ENCODE results near the gene CPVL. TPM values are rescaled to one million over a fixed set of nuclear protein-coding genes. Genes with fewer than 3 reads are reported as not detected.

CPVL gene
- total and polyA plus RNA-seq, 7 experiments from 2014 or later: 0.32 to 88.3 (median 3.0) TPM

DNA sequence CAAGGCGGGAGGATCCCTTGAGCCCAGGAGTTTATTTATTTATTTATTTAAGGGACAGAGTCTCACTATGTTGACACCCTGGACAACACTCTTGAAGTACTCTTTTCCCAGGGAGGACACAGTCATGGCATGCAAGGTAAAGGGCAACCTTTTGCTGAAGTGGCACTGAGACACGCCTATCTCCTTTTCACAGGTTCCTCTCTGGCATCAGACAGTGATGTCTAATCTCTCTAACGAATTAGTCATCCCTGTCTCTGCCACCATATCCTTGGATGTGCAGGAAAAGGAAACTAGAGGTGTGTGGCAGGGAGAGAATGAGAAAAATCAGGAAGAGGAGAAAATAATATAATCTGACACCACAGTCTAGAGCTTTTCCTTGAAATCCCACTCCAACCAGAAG, 19.5 kb downstream of the CPVL start:
- no peak overlapping the region for H3K27ac ChIP-seq (ENCODE audit: low read depth, low read length)
- Mint-ChIP-seq H3K4me1 (no peaks in the 10 kb centered on the region), H3K27ac (no peak overlapping the region), H3K27me3 (peaks cover 0 to 14% (median 3%) of the 10 kb centered on the region in 5 donors), H3K9me3 (no peaks in the 10 kb centered on the region), H3K4me3 (no peak overlapping the region), H3K36me3 (no peaks in the 10 kb centered on the region)
- intact Hi-C loops (cut with micrococcal nuclease): no loop called here
- ChIA-PET POLR2A (no interaction called here), CTCF (no interaction called here)
- DNase-seq (no peak), ATAC-seq (no peak)
- no peaks in the 10 kb centered on the region for H3K9me3 ChIP-seq (ENCODE audit: control insufficient read depth in 2 of 3, low read length in 3 of 3)
- H3K36me3 ChIP-seq (ENCODE audit: control insufficient read depth in 2 of 3, insufficient read depth in 3 of 3, low read length in 3 of 3): no peaks in the 10 kb centered on the region
- no peaks in the 10 kb centered on the region for H3K27me3 ChIP-seq (ENCODE audit: control insufficient read depth in 2 of 2, insufficient read depth in 2 of 2, low read length in 2 of 2)
- H3K4me3 ChIP-seq (ENCODE audit: low read length): no peak overlapping the region
- no peaks in the 10 kb centered on the region for H3K4me1 ChIP-seq (ENCODE audit: control insufficient read depth in 2 of 2, insufficient read depth in 2 of 2, low read length in 2 of 2)

DNA sequence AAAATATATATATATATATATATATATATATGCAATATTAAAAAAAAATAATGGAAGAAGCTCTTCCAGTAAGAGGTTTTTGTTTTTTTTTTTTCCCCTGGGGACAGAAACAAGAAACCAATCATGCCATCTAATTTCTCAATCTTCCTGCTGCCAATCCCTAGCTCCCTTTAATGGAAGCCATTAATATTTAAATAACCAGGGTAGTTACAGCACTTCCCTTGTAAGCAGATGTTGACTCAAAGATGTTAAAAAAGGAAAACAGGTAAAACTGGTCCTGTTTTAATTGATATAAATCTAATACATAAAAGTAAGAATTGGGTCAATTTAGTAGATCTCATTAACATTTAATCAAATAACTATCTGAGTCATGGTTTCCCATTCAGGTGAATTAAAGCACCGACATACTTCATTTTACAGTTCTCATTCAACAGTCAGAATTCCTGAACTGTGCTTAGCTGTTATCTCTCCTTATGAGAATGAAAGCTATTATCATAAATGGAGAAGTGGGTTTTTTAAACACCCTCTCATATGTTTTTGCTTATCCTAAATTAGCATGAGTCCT, 22.6 kb downstream of the CPVL start:
- CTCF ChIA-PET: no interaction called here
- intact Hi-C loops (cut with micrococcal nuclease): no loop called here

DNA sequence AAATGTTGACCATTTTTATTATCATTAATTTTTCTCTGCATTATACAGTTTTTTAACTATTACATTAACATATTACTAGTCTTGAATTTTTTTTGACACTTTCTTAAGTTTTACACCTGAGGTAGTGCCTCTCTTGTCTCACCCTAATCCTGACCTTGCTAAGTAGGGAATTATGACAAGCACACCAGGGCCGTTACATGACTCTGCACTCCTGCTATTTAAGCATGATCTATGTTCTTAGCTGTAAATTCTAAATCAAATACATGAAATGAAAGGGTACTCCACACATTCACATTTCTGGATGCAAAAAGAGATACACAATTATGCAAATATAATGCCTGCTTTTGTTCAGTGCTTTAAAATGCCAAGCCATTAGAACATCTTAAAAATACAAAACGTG, 23.6 kb downstream of the CPVL start:
- no peak overlapping the region for H3K27ac ChIP-seq (ENCODE audit: low read depth, low read length)
- DNase-seq (no peak), ATAC-seq (no peak)
- Mint-ChIP-seq H3K36me3 (no peaks in the 10 kb centered on the region), H3K27me3 (peaks cover 0 to 6% (median 6%) of the 10 kb centered on the region in 5 donors), H3K27ac (no peak overlapping the region), H3K4me3 (no peak overlapping the region), H3K4me1 (no peaks in the 10 kb centered on the region), H3K9me3 (no peaks in the 10 kb centered on the region)
- H3K4me1 ChIP-seq (ENCODE audit: control insufficient read depth in 2 of 2, insufficient read depth in 2 of 2, low read length in 2 of 2): no peaks in the 10 kb centered on the region
- ChIA-PET CTCF (no interaction called here), POLR2A (no interaction called here)
- H3K9me3 ChIP-seq (ENCODE audit: control insufficient read depth in 2 of 3, low read length in 3 of 3): no peaks in the 10 kb centered on the region
- H3K36me3 ChIP-seq (ENCODE audit: control insufficient read depth in 2 of 3, insufficient read depth in 3 of 3, low read length in 3 of 3): no peaks in the 10 kb centered on the region
- intact Hi-C loops (cut with micrococcal nuclease): no loop called here
- no peak overlapping the region for H3K4me3 ChIP-seq (ENCODE audit: low read length)
- H3K27me3 ChIP-seq (ENCODE audit: control insufficient read depth in 2 of 2, insufficient read depth in 2 of 2, low read length in 2 of 2): no peaks in the 10 kb centered on the region

More for the DNA sequence above, 22.6 kb downstream of the CPVL start:
- Mint-ChIP-seq H3K36me3 (no peaks in the 10 kb centered on the region), H3K9me3 (no peaks in the 10 kb centered on the region), H3K27ac (no peak overlapping the region), H3K27me3 (peaks cover 0 to 6% (median 3%) of the 10 kb centered on the region in 5 donors), H3K4me1 (no peaks in the 10 kb centered on the region), H3K4me3 (no peak overlapping the region)
- H3K4me3 ChIP-seq (ENCODE audit: low read length): no peak overlapping the region
- no peaks in the 10 kb centered on the region for H3K4me1 ChIP-seq (ENCODE audit: control insufficient read depth in 2 of 2, insufficient read depth in 2 of 2, low read length in 2 of 2)
- no peaks in the 10 kb centered on the region for H3K36me3 ChIP-seq (ENCODE audit: control insufficient read depth in 2 of 3, insufficient read depth in 3 of 3, low read length in 3 of 3)
- POLR2A ChIA-PET: no interaction called here
- DNase-seq: no peak
- ATAC-seq: no peak
- H3K9me3 ChIP-seq (ENCODE audit: control insufficient read depth in 2 of 3, low read length in 3 of 3): no peaks in the 10 kb centered on the region
- H3K27me3 ChIP-seq (ENCODE audit: control insufficient read depth in 2 of 2, insufficient read depth in 2 of 2, low read length in 2 of 2): no peaks in the 10 kb centered on the region
- H3K27ac ChIP-seq (ENCODE audit: low read depth, low read length): no peak overlapping the region

DNA sequence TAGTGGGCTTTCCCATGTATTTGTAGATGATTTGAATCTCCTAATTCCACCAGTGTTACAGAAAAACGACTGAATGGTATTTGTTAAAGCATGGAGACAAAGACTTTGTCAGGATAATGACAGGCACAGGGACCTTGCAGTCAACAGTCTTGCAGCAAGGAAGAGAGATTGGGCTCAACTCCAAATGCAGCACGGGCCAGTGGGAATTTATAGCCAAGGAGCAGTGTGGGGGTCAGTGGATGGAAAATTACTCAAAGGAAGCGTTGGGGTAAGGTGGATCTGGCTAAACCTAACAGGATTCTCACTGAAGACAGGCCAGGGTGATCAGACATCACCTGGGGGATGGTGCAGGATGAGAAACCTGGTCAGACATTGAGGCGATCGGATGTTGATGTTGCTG, 24.3 kb downstream of the CPVL start:
- Histone ChIP-seq H3K27ac (ENCODE audit: low read depth, low read length) (no peak overlapping the region), H3K36me3 (ENCODE audit: control insufficient read depth in 2 of 3, insufficient read depth in 3 of 3, low read length in 3 of 3) (no peaks in the 10 kb centered on the region), H3K9me3 (ENCODE audit: control insufficient read depth in 2 of 3, low read length in 3 of 3) (no peaks in the 10 kb centered on the region), H3K4me1 (ENCODE audit: control insufficient read depth in 2 of 2, insufficient read depth in 2 of 2, low read length in 2 of 2) (no peaks in the 10 kb centered on the region), H3K4me3 (ENCODE audit: low read length) (no peak overlapping the region), H3K27me3 (ENCODE audit: control insufficient read depth in 2 of 2, insufficient read depth in 2 of 2, low read length in 2 of 2) (no peaks in the 10 kb centered on the region)
- DNase-seq (no peak), ATAC-seq (no peak)
- Mint-ChIP-seq H3K36me3 (no peaks in the 10 kb centered on the region), H3K27ac (no peak overlapping the region), H3K4me1 (no peaks in the 10 kb centered on the region), H3K4me3 (no peak overlapping the region), H3K27me3 (peaks cover 0 to 6% (median 6%) of the 10 kb centered on the region in 5 donors), H3K9me3 (no peaks in the 10 kb centered on the region)
- ChIA-PET CTCF (no interaction called here), POLR2A (no interaction called here)
- intact Hi-C loops (cut with micrococcal nuclease): no loop called here

DNA sequence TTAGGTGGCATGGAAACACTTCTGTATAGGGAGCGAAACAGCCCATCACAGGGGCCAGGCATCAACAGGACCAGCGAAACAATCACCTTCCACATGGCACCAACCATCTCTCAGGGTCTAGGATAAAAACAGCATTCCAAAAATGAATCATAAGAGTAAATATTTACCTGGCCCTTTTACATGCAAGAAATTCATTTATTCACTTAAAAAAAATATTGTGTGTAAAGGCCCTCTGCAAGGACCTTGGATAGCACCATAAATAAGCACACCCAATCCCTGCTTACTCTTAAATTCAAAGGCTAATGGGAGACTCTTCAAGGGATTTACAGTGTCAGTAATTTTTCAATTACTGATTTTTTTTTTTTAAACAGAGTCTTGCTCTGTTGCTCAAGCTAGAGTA, 25.4 kb downstream of the CPVL start:
- CTCF ChIA-PET: interaction anchor here (0.6 kb wide), 1 partner anchor 194 kb away, joined by 3 read pairs; no protein-coding TSS in a partner anchor
- peaks cover 0 to 10% (median 6%) of the 10 kb centered on the region in 5 donors for H3K27me3 Mint-ChIP-seq

DNA sequence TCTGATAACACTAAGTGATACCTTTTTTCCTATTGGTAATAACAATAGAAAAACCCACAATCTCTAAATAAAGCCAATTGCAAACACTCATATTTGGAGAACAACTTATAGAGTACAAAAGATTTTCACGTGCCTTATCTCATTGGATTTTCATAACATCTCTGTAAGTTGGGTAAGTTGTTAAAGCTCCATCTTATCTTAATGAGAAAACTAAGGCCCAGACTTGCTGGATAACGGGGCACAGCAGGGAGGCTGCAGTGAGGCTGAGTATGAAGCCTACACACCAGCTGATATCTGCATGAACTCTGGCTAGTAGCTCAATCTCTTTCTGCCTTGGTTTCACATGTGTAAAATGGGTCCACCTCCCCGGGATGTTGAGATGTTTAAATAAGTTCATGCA, 26.8 kb downstream of the CPVL start:
- no peak overlapping the region for H3K4me3 Mint-ChIP-seq
- H3K27me3 Mint-ChIP-seq: peaks cover 0 to 21% (median 6%) of the 10 kb centered on the region in 5 donors
- no peak for DNase-seq
- H3K9me3 Mint-ChIP-seq: no peaks in the 10 kb centered on the region
- no peak for ATAC-seq
- Histone ChIP-seq H3K4me3 (ENCODE audit: low read length) (no peak overlapping the region), H3K4me1 (ENCODE audit: control insufficient read depth in 2 of 2, insufficient read depth in 2 of 2, low read length in 2 of 2) (no peaks in the 10 kb centered on the region), H3K36me3 (ENCODE audit: control insufficient read depth in 2 of 3, insufficient read depth in 3 of 3, low read length in 3 of 3) (no peaks in the 10 kb centered on the region), H3K27me3 (ENCODE audit: control insufficient read depth in 2 of 2, insufficient read depth in 2 of 2, low read length in 2 of 2) (no peaks in the 10 kb centered on the region), H3K9me3 (ENCODE audit: control insufficient read depth in 2 of 3, low read length in 3 of 3) (no peaks in the 10 kb centered on the region), H3K27ac (ENCODE audit: low read depth, low read length) (no peak overlapping the region)
- POLR2A ChIA-PET: no interaction called here
- peak overlapping the region in 1 of 9 donors; percentile 28 for H3K27ac Mint-ChIP-seq
- H3K36me3 Mint-ChIP-seq: no peaks in the 10 kb centered on the region
- H3K4me1 Mint-ChIP-seq: no peaks in the 10 kb centered on the region
- intact Hi-C loops (cut with micrococcal nuclease): no loop called here
- CTCF ChIA-PET: interaction anchor here (1.0 to 1.4 kb wide), 2 partner anchors 18 to 198 kb away, joined by 3 to 4 read pairs; no protein-coding TSS in a partner anchor

More for the DNA sequence above, 25.4 kb downstream of the CPVL start:
- Histone ChIP-seq H3K27ac (ENCODE audit: low read depth, low read length) (no peak overlapping the region), H3K4me3 (ENCODE audit: low read length) (no peak overlapping the region), H3K27me3 (ENCODE audit: control insufficient read depth in 2 of 2, insufficient read depth in 2 of 2, low read length in 2 of 2) (no peaks in the 10 kb centered on the region), H3K9me3 (ENCODE audit: control insufficient read depth in 2 of 3, low read length in 3 of 3) (no peaks in the 10 kb centered on the region), H3K4me1 (ENCODE audit: control insufficient read depth in 2 of 2, insufficient read depth in 2 of 2, low read length in 2 of 2) (no peaks in the 10 kb centered on the region), H3K36me3 (ENCODE audit: control insufficient read depth in 2 of 3, insufficient read depth in 3 of 3, low read length in 3 of 3) (no peaks in the 10 kb centered on the region)
- no peaks in the 10 kb centered on the region for H3K36me3 Mint-ChIP-seq
- no peak overlapping the region for H3K4me3 Mint-ChIP-seq
- DNase-seq (no peak), ATAC-seq (no peak)
- H3K27ac Mint-ChIP-seq: no peak overlapping the region
- H3K4me1 Mint-ChIP-seq: no peaks in the 10 kb centered on the region
- POLR2A ChIA-PET: no interaction called here
- intact Hi-C loops (cut with micrococcal nuclease): no loop called here
- H3K9me3 Mint-ChIP-seq: no peaks in the 10 kb centered on the region

Data from naive thymus-derived CD4-positive, alpha-beta T cell (primary cell).